ENCODE data around the gene ZNF576.

The ZNF576 gene

GRCh38 chr19:43589277-43589676 lies 7.1 kb upstream of the ZNF576 start:
- no peak for ATAC-seq
- no peak for TF ChIP-seq CSDC2 (CRISPR knock-in tag; IDR thresholded peaks at IDR 0.05)
- TF ChIP-seq ARNTL (CRISPR knock-in tag; IDR thresholded peaks at IDR 0.05; ENCODE audit: borderline replicate concordance, low read depth) = no peak
- TF ChIP-seq PPARA (CRISPR knock-in tag; IDR thresholded peaks at IDR 0.05; ENCODE audit: borderline replicate concordance) = no peak
- TF ChIP-seq TOX (CRISPR knock-in tag; IDR thresholded peaks at IDR 0.05; ENCODE audit: borderline replicate concordance) = no peak
- no peak for TF ChIP-seq ZC3H10 (CRISPR knock-in tag; IDR thresholded peaks at IDR 0.05)
- no peak for TF ChIP-seq TCF4 (CRISPR knock-in tag; IDR thresholded peaks at IDR 0.05; ENCODE audit: borderline replicate concordance)
- no peak for TF ChIP-seq OSR1 (CRISPR knock-in tag; IDR thresholded peaks at IDR 0.05)
- TF ChIP-seq POU6F1 (CRISPR knock-in tag; IDR thresholded peaks at IDR 0.05; ENCODE audit: borderline replicate concordance, low read depth) = no peak

GRCh38 chr19:43589678-43590077 lies 6.7 kb upstream of the ZNF576 start:
- ATAC-seq = no peak
- TF ChIP-seq TOX (CRISPR knock-in tag; IDR thresholded peaks at IDR 0.05; ENCODE audit: borderline replicate concordance) = no peak
- no peak for TF ChIP-seq ZNF565 (CRISPR knock-in tag; conservative IDR thresholded peaks at IDR 0.05; ENCODE audit: low read depth)
- no peak for TF ChIP-seq CSDC2 (CRISPR knock-in tag; IDR thresholded peaks at IDR 0.05)
- TF ChIP-seq GLIS3 (CRISPR knock-in tag; IDR thresholded peaks at IDR 0.05) = no peak
- TF ChIP-seq SNAI2 (CRISPR knock-in tag; IDR thresholded peaks at IDR 0.05) = no peak
- TF ChIP-seq PPARA (CRISPR knock-in tag; IDR thresholded peaks at IDR 0.05; ENCODE audit: borderline replicate concordance) = no peak
- TF ChIP-seq ZNF70 (CRISPR knock-in tag; IDR thresholded peaks at IDR 0.05) = no peak
- no peak for TF ChIP-seq ZNF8 (CRISPR knock-in tag; IDR thresholded peaks at IDR 0.05)
- TF ChIP-seq PATZ1 (CRISPR knock-in tag; IDR thresholded peaks at IDR 0.05; ENCODE audit: borderline replicate concordance) = no peak
- no peak for TF ChIP-seq CSRNP3 (CRISPR knock-in tag; IDR thresholded peaks at IDR 0.05)

- TF ChIP-seq ZNF70 (CRISPR knock-in tag; IDR thresholded peaks at IDR 0.05) = no peak
- no peak for TF ChIP-seq TOX (CRISPR knock-in tag; IDR thresholded peaks at IDR 0.05; ENCODE audit: borderline replicate concordance)
- TF ChIP-seq ESRRG (CRISPR knock-in tag; IDR thresholded peaks at IDR 0.05) = no peak
- TF ChIP-seq BACH2 (CRISPR knock-in tag; IDR thresholded peaks at IDR 0.05; ENCODE audit: borderline replicate concordance) = no peak
- no peak for TF ChIP-seq ZC3H10 (CRISPR knock-in tag; IDR thresholded peaks at IDR 0.05)
- no peak for TF ChIP-seq TCF4 (CRISPR knock-in tag; IDR thresholded peaks at IDR 0.05; ENCODE audit: borderline replicate concordance)
- TF ChIP-seq CREB5 (CRISPR knock-in tag; IDR thresholded peaks at IDR 0.05; ENCODE audit: low read depth) = no peak
- no peak for TF ChIP-seq ZNF8 (CRISPR knock-in tag; IDR thresholded peaks at IDR 0.05)
- TF ChIP-seq ZFP30 (CRISPR knock-in tag; IDR thresholded peaks at IDR 0.05) = no peak
- TF ChIP-seq SNAI2 (CRISPR knock-in tag; IDR thresholded peaks at IDR 0.05) = no peak
- TF ChIP-seq TSHZ2 (CRISPR knock-in tag; IDR thresholded peaks at IDR 0.05) = no peak
- ATAC-seq = no peak
These were observed 4.3 kb upstream of the ZNF576 start for GRCh38 chr19:43591904-43592772.
